B cell (primary cell): Measurements from ENCODE around the gene SMIM41. TPM values are rescaled to one million over a fixed set of nuclear protein-coding genes. Genes with fewer than 3 reads are reported as not detected.

Experiments
- ATAC-seq: fragments of 200-7000 bp; cut with Tn5 transposase; one replicate; pipeline ENCODE4 v1.10.0; 2021; ENCODE audit warnings: low read depth, mild to moderate bottlenecking, moderate number of reproducible peaks, moderate library complexity
- CTCF ChIA-PET: fragments of 350-600 bp; sonication (Branson Sonifier 250); formaldehyde crosslinking; loops from one replicate; lab custom pipeline; 2021; ENCODE audit warnings: antibody characterized with exemption, inconsistent platforms; lab: Charles Lee
- POLR2A ChIA-PET: fragments of 350-600 bp; sonication (Branson Sonifier 250); formaldehyde crosslinking; loops from one replicate; lab custom pipeline; 2021; ENCODE audit warnings: antibody characterized with exemption; lab: Charles Lee
- DNase-seq: peaks from one replicate; pipeline ENCODE4 v3.0.0; 2013
- H2AFZ ChIP-seq: 2 replicates; pipeline ENCODE4 v1.6.1; 2012; ENCODE audit warnings: mild to moderate bottlenecking, low read depth, low read length; ENCODE audit not compliant: insufficient read depth, poor library complexity, severe bottlenecking
- H3K27ac ChIP-seq, 2 donors: 1 replicate in 1 of 2; 2 replicates in 1 of 2; pipeline ENCODE4 v1.5.1; 2012 to 2013; ENCODE audit warnings: low read length in 2 of 2, mild to moderate bottlenecking in 2 of 2, moderate library complexity in 1 of 2
- H3K27me3 ChIP-seq, 4 experiments: fragments of 200-600 bp in 1 of 4; sonication (generic) in 1 of 4; replicated peaks in 1 of 4; 1 replicate in 2 of 4; 2 replicates in 2 of 4; pipeline versions ENCODE4 v1.6.1 to v1.7.0; 2013 to 2016; ENCODE audit warnings: low read length in 3 of 4, mild to moderate bottlenecking in 2 of 4, mixed read lengths in 1 of 4, moderate library complexity in 1 of 4; ENCODE audit not compliant: insufficient read depth in 4 of 4, control insufficient read depth in 3 of 4; ENCODE audit errors: control extremely low read depth in 1 of 4
- H3K36me3 ChIP-seq, 2 experiments: replicated peaks in 1 of 2; 1 replicate in 1 of 2; 2 replicates in 1 of 2; pipeline versions ENCODE4 v1.6.1 to v1.7.1; 2013; ENCODE audit warnings: low read length in 1 of 2; ENCODE audit not compliant: insufficient read depth in 2 of 2, control insufficient read depth in 1 of 2; ENCODE audit errors: control extremely low read depth in 1 of 2, extremely low read depth in 1 of 2
- H3K4me1 ChIP-seq, 2 donors: fragments of 200-600 bp in 1 of 2; sonication (generic) in 1 of 2; 1 replicate in 1 of 2; 2 replicates in 1 of 2; pipeline versions ENCODE4 v1.5.1 to v1.6.1; 2013 to 2017; ENCODE audit warnings: low read length in 2 of 2; ENCODE audit not compliant: control insufficient read depth in 2 of 2, insufficient read depth in 2 of 2
- H3K4me2 ChIP-seq: replicated peaks from 2 replicates; pipeline ENCODE3; 2012; ENCODE audit warnings: mild to moderate bottlenecking, low read depth, low read length; ENCODE audit not compliant: poor library complexity, severe bottlenecking
- H3K4me3 ChIP-seq, 5 experiments: fragments of 200-600 bp in 1 of 5; sonication (generic) in 1 of 5; 1 replicate in 3 of 5; 2 replicates in 2 of 5; pipeline versions ENCODE4 v1.5.1 to v1.7.0; 2011 to 2016; ENCODE audit warnings: low read length in 4 of 5, mild to moderate bottlenecking in 4 of 5, low read depth in 2 of 5, control low read depth in 1 of 5, moderate library complexity in 1 of 5; ENCODE audit not compliant: insufficient read depth in 1 of 5; ENCODE audit errors: control extremely low read depth in 1 of 5, extremely low read depth in 1 of 5
- H3K79me2 ChIP-seq: fragments of 200-600 bp; sonication (generic); one replicate; pipeline ENCODE4 v1.6.0; 2016; ENCODE audit warnings: low read length; ENCODE audit not compliant: control insufficient read depth, insufficient read depth
- H3K9ac ChIP-seq: fragments of 200-600 bp; sonication (generic); 2 replicates; pipeline ENCODE4 v1.6.1; 2017; ENCODE audit warnings: mild to moderate bottlenecking, low read length, moderate library complexity
- H3K9me3 ChIP-seq, 3 donors: one replicate each; pipeline versions ENCODE4 v1.6.1 to v1.7.1; 2013; ENCODE audit warnings: low read length in 2 of 3; ENCODE audit not compliant: control insufficient read depth in 2 of 3, insufficient read depth in 1 of 3; ENCODE audit errors: control extremely low read depth in 1 of 3
- H4K20me1 ChIP-seq: 2 replicates; pipeline ENCODE4 v1.6.0; 2012; ENCODE audit warnings: mild to moderate bottlenecking, low read length; ENCODE audit not compliant: insufficient read depth, control insufficient read depth, poor library complexity, severe bottlenecking
- H3K27ac Mint-ChIP-seq: one replicate; pipeline ENCODE4 v1.8.0; 2021; ENCODE audit warnings: mixed read lengths
- H3K27me3 Mint-ChIP-seq: one replicate; pipeline ENCODE4 v1.8.0; 2021; ENCODE audit warnings: mixed read lengths
- H3K4me1 Mint-ChIP-seq: one replicate; pipeline ENCODE4 v1.8.0; 2021; ENCODE audit warnings: mixed read lengths
- H3K4me3 Mint-ChIP-seq: one replicate; pipeline ENCODE4 v1.8.0; 2021; ENCODE audit warnings: mixed read lengths
- H3K9me3 Mint-ChIP-seq: one replicate; pipeline ENCODE4 v1.8.0; 2022; ENCODE audit warnings: mixed read lengths; ENCODE audit not compliant: insufficient read depth
- CTCF ChIP-seq: fragments of 200-600 bp; IDR thresholded peaks from one replicate; pipeline ENCODE4 v1.8.0; 2022; ENCODE audit warnings: antibody characterized with exemption, mild to moderate bottlenecking
- EZH2 ChIP-seq: IDR thresholded peaks from 2 replicates; pipeline ENCODE4 v1.6.1; 2012; ENCODE audit warnings: borderline replicate concordance, low read depth, mild to moderate bottlenecking, moderate library complexity, low read length; ENCODE audit not compliant: insufficient read depth, poor library complexity, severe bottlenecking
- WGBS: methylation state at CpG from one replicate; pipeline ENCODE4 v1.1.5; 2013; ENCODE audit warnings: missing lambda C conversion rate; ENCODE audit not compliant: insufficient coverage; 5-methylcytosine and 5-hydroxymethylcytosine counted together
- intact Hi-C: fragments of 100-400 bp; cut with micrococcal nuclease; formaldehyde crosslinking; loops from one replicate; pipeline ENCODE4 v1.10.0; 2022
- polyA plus RNA-seq: library from polyadenylated mRNA; depleted of rRNA; stranded (reverse); fragments of >200 nt; gene quantifications from 2 replicates; pipeline ENCODE4 v1.2.3, GENCODE V29; 2012
- total RNA-seq, 2 donors: library from RNA; stranded (reverse); fragments of 120-200 nt in 1 of 2; gene quantifications; 1 replicate in 1 of 2; 2 replicates in 1 of 2; pipeline versions ENCODE4 v1.2.3 to v1.2.4, GENCODE V29; 2013 to 2022

Gene SMIM41
- total and polyA plus RNA-seq, 2 donors (not counting 1 experiment from before 2014, with no cell fraction given), result 0.12 TPM; not detected in 1

GRCh38 chr12:52058631-52059361 is 20.7 kb upstream of the SMIM41 start:
- no peaks in the 10 kb centered on the region for H3K9me3 ChIP-seq
- Mint-ChIP-seq H3K27me3 (peaks cover 4% of the 10 kb centered on the region), H3K27ac (no peak overlapping the region), H3K4me3 (no peak overlapping the region), H3K9me3 (no peaks in the 10 kb centered on the region), H3K4me1 (peaks cover 2% of the 10 kb centered on the region)
- no peaks in the 10 kb centered on the region for H3K4me1 ChIP-seq
- ATAC-seq, result no peak
- H3K27ac ChIP-seq, result no peak overlapping the region
- intact Hi-C loops, result no loop called here
- H3K9ac ChIP-seq, result no peak overlapping the region
- H3K79me2 ChIP-seq, result no peaks in the 10 kb centered on the region
- H4K20me1 ChIP-seq, result peaks cover 16% of the 10 kb centered on the region
- TF ChIP-seq CTCF (no peak), EZH2 (no peak)
- no peak overlapping the region for H3K4me2 ChIP-seq
- no peak for DNase-seq
- 93% methylated on average over 17 of the region's 25 CpGs for WGBS
- no peak overlapping the region for H2AFZ ChIP-seq
- no peaks in the 10 kb centered on the region for H3K27me3 ChIP-seq
- no peak overlapping the region for H3K4me3 ChIP-seq
- peaks cover 0 to 35% of the 10 kb centered on the region in 2 experiments for H3K36me3 ChIP-seq
- POLR2A ChIA-PET, result interaction anchor here (0.6 kb wide), 1 partner anchor 65 kb away, joined by 8 read pairs; no protein-coding TSS in a partner anchor
- CTCF ChIA-PET, result interaction anchor here (1.0 to 34.6 kb wide), 3 partner anchors 11 to 26 kb away, joined by 3 to 1315 read pairs (median 5); partner anchors contain the start of gene ATG101
